ENCODE measurements around the gene CDX1.

DNA sequence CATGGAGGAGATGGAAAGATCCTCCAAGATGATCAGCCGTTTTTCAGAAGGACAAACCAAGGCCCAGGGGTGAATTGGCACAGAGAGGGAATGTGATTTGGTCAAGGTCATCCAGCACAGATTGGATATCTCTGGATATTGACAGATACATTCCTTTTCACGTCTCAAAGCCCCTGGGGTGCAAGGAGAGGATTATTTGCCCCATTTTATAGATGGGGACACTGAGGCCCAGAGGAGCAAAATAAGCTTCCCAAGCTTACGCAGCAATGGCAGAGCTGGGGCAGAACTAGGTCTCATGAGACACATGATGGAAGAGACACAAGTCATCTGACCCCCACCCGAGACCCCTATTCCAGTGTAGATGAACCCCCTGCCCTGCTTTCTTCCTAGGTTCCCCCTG lies 10.0 kb upstream of the CDX1 start:
- TF ChIP-seq CTCF (IDR thresholded peaks at IDR 0.05) (no peak), POLR2A (IDR thresholded peaks at IDR 0.05) (no peak)
